H9 (cell line): ENCODE results near the gene FCN1. TPM values are rescaled to one million over a fixed set of nuclear protein-coding genes. Genes with fewer than 3 reads are reported as not detected.

Experiments used
- DNase-seq: peaks from one replicate; pipeline ENCODE4 v3.0.0-alpha.2; 2017
- H2AFZ ChIP-seq: one replicate; pipeline ENCODE4 v1.6.1; 2013; ENCODE audit warnings: mild to moderate bottlenecking, low read length, control low read depth, moderate library complexity
- H2AK5ac ChIP-seq: 2 replicates; pipeline ENCODE4 v1.6.1; 2013; ENCODE audit warnings: low read length, control low read depth, mixed read lengths; ENCODE audit not compliant: insufficient read length
- H2BK120ac ChIP-seq: one replicate; pipeline ENCODE4 v1.6.1; 2013; ENCODE audit warnings: low read depth, mild to moderate bottlenecking, low read length, control low read depth, inconsistent platforms; ENCODE audit not compliant: poor library complexity, severe bottlenecking
- H2BK12ac ChIP-seq: 2 replicates; pipeline ENCODE4 v1.6.1; 2013; ENCODE audit warnings: low read length, control low read depth, mixed read lengths, low read depth; ENCODE audit not compliant: insufficient read length
- H2BK15ac ChIP-seq: 2 replicates; pipeline ENCODE4 v1.6.1; 2013; ENCODE audit warnings: low read depth, low read length, control low read depth
- H2BK20ac ChIP-seq: one replicate; pipeline ENCODE4 v1.6.1; 2013; ENCODE audit warnings: low read depth, mild to moderate bottlenecking, low read length, control low read depth, inconsistent platforms; ENCODE audit not compliant: poor library complexity, severe bottlenecking
- H2BK5ac ChIP-seq: 2 replicates; pipeline ENCODE4 v1.6.1; 2013; ENCODE audit warnings: low read length, control low read depth, mixed read lengths; ENCODE audit not compliant: insufficient read length
- H3K14ac ChIP-seq: 2 replicates; pipeline ENCODE4 v1.6.1; 2013; ENCODE audit warnings: low read length, control low read depth; ENCODE audit not compliant: insufficient read depth
- H3K18ac ChIP-seq: 2 replicates; pipeline ENCODE4 v1.6.1; 2013; ENCODE audit warnings: low read depth, mild to moderate bottlenecking, mixed read lengths, low read length, control low read depth; ENCODE audit not compliant: insufficient read length
- H3K23ac ChIP-seq: 2 replicates; pipeline ENCODE4 v1.6.1; 2013; ENCODE audit warnings: low read length, control low read depth, mixed read lengths, low read depth; ENCODE audit not compliant: insufficient read length
- H3K23me2 ChIP-seq: 2 replicates; pipeline ENCODE4 v1.6.1; 2013; ENCODE audit warnings: low read depth, mild to moderate bottlenecking, mixed read lengths, low read length, control low read depth; ENCODE audit not compliant: insufficient read length, poor library complexity, severe bottlenecking
- H3K27ac ChIP-seq: 2 replicates; pipeline ENCODE4 v1.5.1; 2013; ENCODE audit warnings: low read length, control low read depth, mixed read lengths, low read depth; ENCODE audit not compliant: insufficient read length
- H3K27me3 ChIP-seq: 2 replicates; pipeline ENCODE4 v1.6.1; 2013; ENCODE audit warnings: low read length, control low read depth, inconsistent platforms; ENCODE audit not compliant: insufficient read depth
- H3K4ac ChIP-seq: 2 replicates; pipeline ENCODE4 v1.6.1; 2013; ENCODE audit warnings: low read depth, mild to moderate bottlenecking, control low read depth, inconsistent platforms, low read length, moderate library complexity
- H3K4me1 ChIP-seq: 2 replicates; pipeline ENCODE4 v1.6.1; 2013; ENCODE audit warnings: low read length, control low read depth, inconsistent platforms; ENCODE audit not compliant: insufficient read depth
- H3K4me2 ChIP-seq: 2 replicates; pipeline ENCODE4 v1.6.1; 2013; ENCODE audit warnings: low read length, control low read depth, mixed read lengths; ENCODE audit not compliant: insufficient read length, insufficient read depth
- H3K56ac ChIP-seq: 2 replicates; pipeline ENCODE4 v1.6.1; 2013; ENCODE audit warnings: low read depth, mild to moderate bottlenecking, mixed read lengths, low read length, control low read depth; ENCODE audit not compliant: insufficient read length
- H3K79me1 ChIP-seq: 2 replicates; pipeline ENCODE4 v1.6.1; 2013; ENCODE audit warnings: low read depth, mild to moderate bottlenecking, moderate library complexity, low read length, control low read depth, inconsistent platforms; ENCODE audit not compliant: insufficient read depth, poor library complexity, severe bottlenecking
- H3K79me2 ChIP-seq: 2 replicates; pipeline ENCODE4 v1.6.1; 2013; ENCODE audit warnings: low read length, control low read depth, inconsistent platforms; ENCODE audit not compliant: insufficient read depth
- H3K9ac ChIP-seq: 2 replicates; pipeline ENCODE4 v1.6.1; 2013; ENCODE audit warnings: low read length, control low read depth, mixed read lengths; ENCODE audit not compliant: insufficient read length; ENCODE audit errors: extremely low read depth
- H3K9me3 ChIP-seq: one replicate; pipeline ENCODE4 v1.6.1; 2013; ENCODE audit warnings: low read depth, low read length, inconsistent platforms; ENCODE audit not compliant: control insufficient read depth
- H3T11ph ChIP-seq: one replicate; pipeline ENCODE4 v1.6.1; 2013; ENCODE audit warnings: mild to moderate bottlenecking, low read length, control low read depth, inconsistent platforms
- H4K20me1 ChIP-seq: one replicate; pipeline ENCODE4 v1.6.1; 2013; ENCODE audit not compliant: control insufficient read depth, insufficient read length, insufficient read depth
- H4K5ac ChIP-seq: 2 replicates; pipeline ENCODE4 v1.6.1; 2013; ENCODE audit warnings: low read depth, mild to moderate bottlenecking, mixed read lengths, low read length, control low read depth; ENCODE audit not compliant: insufficient read length
- H4K8ac ChIP-seq: replicated peaks from 2 replicates; pipeline ENCODE4 v1.6.1; 2013; ENCODE audit warnings: low read length, control low read depth, mixed read lengths, low read depth; ENCODE audit not compliant: insufficient read length
- H4K91ac ChIP-seq: 2 replicates; pipeline ENCODE4 v1.6.1; 2013; ENCODE audit warnings: low read depth, mild to moderate bottlenecking, moderate library complexity, mixed read lengths, low read length, control low read depth; ENCODE audit not compliant: insufficient read length
- H3K27ac Mint-ChIP-seq, 3 experiments: 2 replicates in 2 of 3; 3 replicates in 1 of 3; pipeline ENCODE4 v1.8.0; 2020 to 2021; ENCODE audit warnings: mixed read lengths in 3 of 3, mild to moderate bottlenecking in 1 of 3, moderate library complexity in 1 of 3
- H3K27me3 Mint-ChIP-seq: 2 replicates; pipeline ENCODE4 v1.8.0; 2021; ENCODE audit warnings: low read depth, mild to moderate bottlenecking, moderate library complexity, mixed read lengths
- H3K36me3 Mint-ChIP-seq, 3 experiments: 2 replicates in 2 of 3; 3 replicates in 1 of 3; pipeline ENCODE4 v1.8.0; 2020 to 2021; ENCODE audit warnings: low read depth in 3 of 3, mixed read lengths in 3 of 3; ENCODE audit not compliant: insufficient read depth in 1 of 3
- H3K4me1 Mint-ChIP-seq, 2 experiments: 2 replicates each; pipeline ENCODE4 v1.8.0; 2020; ENCODE audit warnings: mixed read lengths in 2 of 2
- H3K4me3 Mint-ChIP-seq, 2 experiments: 2 replicates in 1 of 2; 3 replicates in 1 of 2; pipeline ENCODE4 v1.8.0; 2020 to 2021; ENCODE audit warnings: mild to moderate bottlenecking in 2 of 2, mixed read lengths in 2 of 2, moderate library complexity in 1 of 2
- H3K9me3 Mint-ChIP-seq, 2 experiments: 2 replicates in 1 of 2; 3 replicates in 1 of 2; pipeline ENCODE4 v1.8.0; 2020; ENCODE audit warnings: mild to moderate bottlenecking in 2 of 2, mixed read lengths in 2 of 2, moderate library complexity in 1 of 2
- CTCF ChIP-seq: fragments of 200-600 bp; sonication (generic); conservative IDR thresholded peaks from 3 replicates; pipeline ENCODE4 v1.8.0; 2021; ENCODE audit warnings: antibody characterized with exemption, mild to moderate bottlenecking
- WGBS: extraction: QIAGEN DNeasy Blood & Tissue Kit; methylation state at CpG from one replicate; pipeline ENCODE4 v1.1.7; 2013; ENCODE audit warnings: missing lambda C conversion rate, low lambda C conversion rate, mixed read lengths; ENCODE audit not compliant: insufficient read length; ENCODE audit errors: extremely low coverage; 5-methylcytosine and 5-hydroxymethylcytosine counted together
- total RNA-seq: library from RNA; stranded (reverse); gene quantifications from 2 replicates; pipeline ENCODE4 v1.2.1, GENCODE V29; 2021

The FCN1 gene
- total RNA-seq, 1 experiment from 2014 or later = not detected

GRCh38 chr9:134867917-134868750 lies 49.6 kb downstream of the FCN1 start:
- Histone ChIP-seq H4K5ac (no peak overlapping the region), H3K18ac (no peak overlapping the region), H3K79me1 (no peaks in the 10 kb centered on the region), H3K14ac (no peak overlapping the region), H2BK12ac (no peak overlapping the region), H2BK5ac (no peak overlapping the region), H3K79me2 (no peaks in the 10 kb centered on the region), H3K23me2 (no peaks in the 10 kb centered on the region), H3K4me2 (no peak overlapping the region), H3K27ac (no peak overlapping the region), H4K20me1 (no peaks in the 10 kb centered on the region), H2BK15ac (no peak overlapping the region), H3T11ph (no peak overlapping the region), H2AK5ac (no peak overlapping the region), H3K9me3 (no peaks in the 10 kb centered on the region), H3K4me1 (no peaks in the 10 kb centered on the region), H3K27me3 (no peaks in the 10 kb centered on the region), H3K4ac (no peak overlapping the region), H4K8ac (no peak overlapping the region), H2AFZ (no peak overlapping the region), H2BK20ac (no peak overlapping the region), H3K9ac (no peak overlapping the region), H3K23ac (no peak overlapping the region), H3K56ac (no peak overlapping the region), H4K91ac (no peak overlapping the region), H2BK120ac (no peak overlapping the region)
- no peak for TF ChIP-seq CTCF
- DNase-seq = peak; percentile 21
- Mint-ChIP-seq H3K9me3 (no peaks in the 10 kb centered on the region), H3K36me3 (no peaks in the 10 kb centered on the region; a peak in 1 of 7 replicates), H3K4me1 (no peaks in the 10 kb centered on the region), H3K27me3 (no peaks in the 10 kb centered on the region; the same call in 1 of the 2 replicates), H3K4me3 (no peak overlapping the region), H3K27ac (no peak overlapping the region)
- WGBS = no CpG with 5 or more reads among the region's 22 CpGs
